Measurements from ENCODE around the gene NUBP2. TPM values are rescaled to one million over a fixed set of nuclear protein-coding genes. Genes with fewer than 3 reads are reported as not detected.

NUBP2 gene
- total and polyA plus RNA-seq, 12 donors, result 24.1 to 74.1 (median 29.4) TPM

GRCh38 chr16:1819611-1820010 lies 36.9 kb downstream of the NUBP2 start:
- TF ChIP-seq CTCF (IDR thresholded peaks at IDR 0.05), result no peak
- Histone ChIP-seq H3K27ac (no peak overlapping the region), H3K27me3 (no peaks in the 10 kb centered on the region), H3K9me3 (no peaks in the 10 kb centered on the region), H3K4me1 (peaks cover 0 to 14% (median 7%) of the 10 kb centered on the region in 9 donors), H3K4me3 (no peak overlapping the region), H3K36me3 (peaks cover 0 to 80% (median 33%) of the 10 kb centered on the region in 9 donors)
- DNase-seq, result no peak
- 94 to 95% methylated on average over 15 of the region's 15 CpGs for WGBS, 2 donors
- intact Hi-C loops (cut with DNase I), result no loop called here
- ATAC-seq, result no peak

- Histone ChIP-seq H3K4me3 (no peak overlapping the region), H3K27me3 (no peaks in the 10 kb centered on the region), H3K9me3 (no peaks in the 10 kb centered on the region), H3K36me3 (peaks cover 0 to 75% (median 33%) of the 10 kb centered on the region in 9 donors), H3K27ac (no peak overlapping the region), H3K4me1 (peaks cover 1 to 20% (median 14%) of the 10 kb centered on the region in 9 donors)
- TF ChIP-seq CTCF (IDR thresholded peaks at IDR 0.05), result no peak
- intact Hi-C loops (cut with DNase I), result no loop called here
- WGBS, 2 donors, result 90 to 92% methylated on average over 25 of the region's 25 CpGs
- no peak for DNase-seq
- no peak for ATAC-seq
Observed at GRCh38 chr16:1820096-1820945, 37.6 kb downstream of the NUBP2 start.

- Histone ChIP-seq H3K9me3 (no peaks in the 10 kb centered on the region), H3K36me3 (peaks cover 0 to 69% (median 33%) of the 10 kb centered on the region in 9 donors), H3K4me1 (peaks cover 3 to 26% (median 20%) of the 10 kb centered on the region in 9 donors), H3K4me3 (no peak overlapping the region), H3K27me3 (no peaks in the 10 kb centered on the region), H3K27ac (no peak overlapping the region)
- WGBS, 2 donors, result 92 to 95% methylated on average over 12 of the region's 12 CpGs
- intact Hi-C loops (cut with DNase I), result no loop called here
- ATAC-seq, result no peak
- DNase-seq, result no peak
- no peak for TF ChIP-seq CTCF (IDR thresholded peaks at IDR 0.05)
Observed at GRCh38 chr16:1820946-1821290, 38.2 kb downstream of the NUBP2 start.

GRCh38 chr16:1821861-1822611 lies 39.3 kb downstream of the NUBP2 start:
- intact Hi-C loops (cut with DNase I), result no loop called here
- no peak overlapping the region for H3K27ac ChIP-seq
- no peak for TF ChIP-seq CTCF (IDR thresholded peaks at IDR 0.05)
- no peak for DNase-seq
- peaks cover 0 to 58% (median 24%) of the 10 kb centered on the region in 9 donors for H3K36me3 ChIP-seq
- 95% methylated on average over 24 of the region's 24 CpGs for WGBS, 2 donors
- H3K9me3 ChIP-seq, result no peaks in the 10 kb centered on the region
- ATAC-seq, result no peak
- H3K4me1 ChIP-seq, result peaks cover 3 to 26% (median 20%) of the 10 kb centered on the region in 9 donors
- no peak overlapping the region for H3K4me3 ChIP-seq
- no peaks in the 10 kb centered on the region for H3K27me3 ChIP-seq
